Measurements from ENCODE around the gene ATXN7.

DNA sequence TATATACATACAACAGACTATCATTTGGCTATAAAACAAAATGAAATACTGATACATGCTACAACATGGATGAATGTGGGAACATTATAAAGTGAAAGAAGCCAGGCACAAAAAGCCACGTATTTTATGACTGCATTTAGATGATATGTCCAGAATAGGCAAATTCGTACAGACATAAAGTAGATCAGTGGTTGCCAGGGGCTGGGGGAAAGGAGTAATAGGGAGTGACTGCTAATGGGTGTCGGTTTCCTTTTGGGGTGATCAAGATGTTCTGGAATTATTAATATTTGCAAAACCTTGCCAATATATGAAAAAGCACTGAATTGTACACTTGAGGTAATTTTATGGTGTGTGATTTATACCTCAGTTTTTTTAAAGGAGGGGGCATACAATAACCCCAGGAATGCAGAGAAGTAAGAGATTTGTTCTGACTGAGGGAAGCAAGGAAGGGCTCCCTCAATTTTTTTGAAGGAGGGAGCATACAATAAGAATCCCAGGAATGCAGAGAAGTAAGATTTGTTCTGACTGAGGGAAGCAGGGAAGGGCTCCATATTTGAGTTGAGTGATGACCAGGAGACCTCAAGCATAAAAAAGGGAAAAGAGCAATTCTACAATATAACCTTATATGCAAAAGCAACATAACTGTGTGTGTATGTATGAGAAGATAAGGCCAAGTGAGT lies 153.4 kb downstream of the ATXN7 start:
- TF ChIP-seq CTCF (IDR thresholded peaks at IDR 0.05) (no peak), POLR2A (IDR thresholded peaks at IDR 0.05) (no peak)
